H9 (cell line): ENCODE measurements around the gene RTN4R. TPM values are rescaled to one million over a fixed set of nuclear protein-coding genes. Genes with fewer than 3 reads are reported as not detected.
"Not testable (repeated sequence)": the region's sequence is repeated elsewhere in the genome, so short reads cannot be mapped to it uniquely, and the experiment has no call there.

Source experiments
- DNase-seq: peaks from one replicate; pipeline ENCODE4 v3.0.0-alpha.2; 2017
- H2AFZ ChIP-seq: one replicate; pipeline ENCODE4 v1.6.1; 2013; ENCODE audit warnings: mild to moderate bottlenecking, low read length, control low read depth, moderate library complexity
- H2AK5ac ChIP-seq: 2 replicates; pipeline ENCODE4 v1.6.1; 2013; ENCODE audit warnings: low read length, control low read depth, mixed read lengths; ENCODE audit not compliant: insufficient read length
- H2BK120ac ChIP-seq: one replicate; pipeline ENCODE4 v1.6.1; 2013; ENCODE audit warnings: low read depth, mild to moderate bottlenecking, low read length, control low read depth, inconsistent platforms; ENCODE audit not compliant: poor library complexity, severe bottlenecking
- H2BK12ac ChIP-seq: 2 replicates; pipeline ENCODE4 v1.6.1; 2013; ENCODE audit warnings: low read length, control low read depth, mixed read lengths, low read depth; ENCODE audit not compliant: insufficient read length
- H2BK15ac ChIP-seq: 2 replicates; pipeline ENCODE4 v1.6.1; 2013; ENCODE audit warnings: low read depth, low read length, control low read depth
- H2BK20ac ChIP-seq: one replicate; pipeline ENCODE4 v1.6.1; 2013; ENCODE audit warnings: low read depth, mild to moderate bottlenecking, low read length, control low read depth, inconsistent platforms; ENCODE audit not compliant: poor library complexity, severe bottlenecking
- H2BK5ac ChIP-seq: 2 replicates; pipeline ENCODE4 v1.6.1; 2013; ENCODE audit warnings: low read length, control low read depth, mixed read lengths; ENCODE audit not compliant: insufficient read length
- H3K14ac ChIP-seq: 2 replicates; pipeline ENCODE4 v1.6.1; 2013; ENCODE audit warnings: low read length, control low read depth; ENCODE audit not compliant: insufficient read depth
- H3K18ac ChIP-seq: 2 replicates; pipeline ENCODE4 v1.6.1; 2013; ENCODE audit warnings: low read depth, mild to moderate bottlenecking, mixed read lengths, low read length, control low read depth; ENCODE audit not compliant: insufficient read length
- H3K23ac ChIP-seq: 2 replicates; pipeline ENCODE4 v1.6.1; 2013; ENCODE audit warnings: low read length, control low read depth, mixed read lengths, low read depth; ENCODE audit not compliant: insufficient read length
- H3K23me2 ChIP-seq: 2 replicates; pipeline ENCODE4 v1.6.1; 2013; ENCODE audit warnings: low read depth, mild to moderate bottlenecking, mixed read lengths, low read length, control low read depth; ENCODE audit not compliant: insufficient read length, poor library complexity, severe bottlenecking
- H3K27ac ChIP-seq: 2 replicates; pipeline ENCODE4 v1.5.1; 2013; ENCODE audit warnings: low read length, control low read depth, mixed read lengths, low read depth; ENCODE audit not compliant: insufficient read length
- H3K27me3 ChIP-seq: 2 replicates; pipeline ENCODE4 v1.6.1; 2013; ENCODE audit warnings: low read length, control low read depth, inconsistent platforms; ENCODE audit not compliant: insufficient read depth
- H3K4ac ChIP-seq: 2 replicates; pipeline ENCODE4 v1.6.1; 2013; ENCODE audit warnings: low read depth, mild to moderate bottlenecking, control low read depth, inconsistent platforms, low read length, moderate library complexity
- H3K4me1 ChIP-seq: 2 replicates; pipeline ENCODE4 v1.6.1; 2013; ENCODE audit warnings: low read length, control low read depth, inconsistent platforms; ENCODE audit not compliant: insufficient read depth
- H3K4me2 ChIP-seq: 2 replicates; pipeline ENCODE4 v1.6.1; 2013; ENCODE audit warnings: low read length, control low read depth, mixed read lengths; ENCODE audit not compliant: insufficient read length, insufficient read depth
- H3K56ac ChIP-seq: 2 replicates; pipeline ENCODE4 v1.6.1; 2013; ENCODE audit warnings: low read depth, mild to moderate bottlenecking, mixed read lengths, low read length, control low read depth; ENCODE audit not compliant: insufficient read length
- H3K79me1 ChIP-seq: 2 replicates; pipeline ENCODE4 v1.6.1; 2013; ENCODE audit warnings: low read depth, mild to moderate bottlenecking, moderate library complexity, low read length, control low read depth, inconsistent platforms; ENCODE audit not compliant: insufficient read depth, poor library complexity, severe bottlenecking
- H3K79me2 ChIP-seq: 2 replicates; pipeline ENCODE4 v1.6.1; 2013; ENCODE audit warnings: low read length, control low read depth, inconsistent platforms; ENCODE audit not compliant: insufficient read depth
- H3K9ac ChIP-seq: 2 replicates; pipeline ENCODE4 v1.6.1; 2013; ENCODE audit warnings: low read length, control low read depth, mixed read lengths; ENCODE audit not compliant: insufficient read length; ENCODE audit errors: extremely low read depth
- H3K9me3 ChIP-seq: one replicate; pipeline ENCODE4 v1.6.1; 2013; ENCODE audit warnings: low read depth, low read length, inconsistent platforms; ENCODE audit not compliant: control insufficient read depth
- H3T11ph ChIP-seq: one replicate; pipeline ENCODE4 v1.6.1; 2013; ENCODE audit warnings: mild to moderate bottlenecking, low read length, control low read depth, inconsistent platforms
- H4K20me1 ChIP-seq: one replicate; pipeline ENCODE4 v1.6.1; 2013; ENCODE audit not compliant: control insufficient read depth, insufficient read length, insufficient read depth
- H4K5ac ChIP-seq: 2 replicates; pipeline ENCODE4 v1.6.1; 2013; ENCODE audit warnings: low read depth, mild to moderate bottlenecking, mixed read lengths, low read length, control low read depth; ENCODE audit not compliant: insufficient read length
- H4K8ac ChIP-seq: replicated peaks from 2 replicates; pipeline ENCODE4 v1.6.1; 2013; ENCODE audit warnings: low read length, control low read depth, mixed read lengths, low read depth; ENCODE audit not compliant: insufficient read length
- H4K91ac ChIP-seq: 2 replicates; pipeline ENCODE4 v1.6.1; 2013; ENCODE audit warnings: low read depth, mild to moderate bottlenecking, moderate library complexity, mixed read lengths, low read length, control low read depth; ENCODE audit not compliant: insufficient read length
- H3K27ac Mint-ChIP-seq, 3 experiments: 2 replicates in 2 of 3; 3 replicates in 1 of 3; pipeline ENCODE4 v1.8.0; 2020 to 2021; ENCODE audit warnings: mixed read lengths in 3 of 3, mild to moderate bottlenecking in 1 of 3, moderate library complexity in 1 of 3
- H3K27me3 Mint-ChIP-seq: 2 replicates; pipeline ENCODE4 v1.8.0; 2021; ENCODE audit warnings: low read depth, mild to moderate bottlenecking, moderate library complexity, mixed read lengths
- H3K36me3 Mint-ChIP-seq, 3 experiments: 2 replicates in 2 of 3; 3 replicates in 1 of 3; pipeline ENCODE4 v1.8.0; 2020 to 2021; ENCODE audit warnings: low read depth in 3 of 3, mixed read lengths in 3 of 3; ENCODE audit not compliant: insufficient read depth in 1 of 3
- H3K4me1 Mint-ChIP-seq, 2 experiments: 2 replicates each; pipeline ENCODE4 v1.8.0; 2020; ENCODE audit warnings: mixed read lengths in 2 of 2
- H3K4me3 Mint-ChIP-seq, 2 experiments: 2 replicates in 1 of 2; 3 replicates in 1 of 2; pipeline ENCODE4 v1.8.0; 2020 to 2021; ENCODE audit warnings: mild to moderate bottlenecking in 2 of 2, mixed read lengths in 2 of 2, moderate library complexity in 1 of 2
- H3K9me3 Mint-ChIP-seq, 2 experiments: 2 replicates in 1 of 2; 3 replicates in 1 of 2; pipeline ENCODE4 v1.8.0; 2020; ENCODE audit warnings: mild to moderate bottlenecking in 2 of 2, mixed read lengths in 2 of 2, moderate library complexity in 1 of 2
- CTCF ChIP-seq: fragments of 200-600 bp; sonication (generic); conservative IDR thresholded peaks from 3 replicates; pipeline ENCODE4 v1.8.0; 2021; ENCODE audit warnings: antibody characterized with exemption, mild to moderate bottlenecking
- WGBS: extraction: QIAGEN DNeasy Blood & Tissue Kit; methylation state at CpG from one replicate; pipeline ENCODE4 v1.1.7; 2013; ENCODE audit warnings: missing lambda C conversion rate, low lambda C conversion rate, mixed read lengths; ENCODE audit not compliant: insufficient read length; ENCODE audit errors: extremely low coverage; 5-methylcytosine and 5-hydroxymethylcytosine counted together
- total RNA-seq: library from RNA; stranded (reverse); gene quantifications from 2 replicates; pipeline ENCODE4 v1.2.1, GENCODE V29; 2021

The RTN4R gene
- total RNA-seq, 1 experiment from 2014 or later, result 19.0 TPM

- Mint-ChIP-seq H3K9me3 (no peaks in the 10 kb centered on the region), H3K27me3 (peaks cover 2% of the 10 kb centered on the region), H3K36me3 (no peaks in the 10 kb centered on the region; a peak in 1 of 7 replicates), H3K27ac (no peak overlapping the region), H3K4me3 (no peak overlapping the region), H3K4me1 (peaks cover 10 to 27% of the 10 kb centered on the region in 2 experiments)
- no peak overlapping the region for H3K14ac ChIP-seq
- H3K56ac ChIP-seq, result no peak overlapping the region
- H4K8ac ChIP-seq, result no peak overlapping the region
- no peak overlapping the region for H2BK20ac ChIP-seq
- H3K23ac ChIP-seq, result no peak overlapping the region
- H4K5ac ChIP-seq, result no peak overlapping the region
- H2AFZ ChIP-seq, result no peak overlapping the region
- no peak overlapping the region for H2BK15ac ChIP-seq
- WGBS, result no CpG with 5 or more reads among the region's 14 CpGs
- no peak overlapping the region for H2BK120ac ChIP-seq
- H4K20me1 ChIP-seq, result no peaks in the 10 kb centered on the region
- no peaks in the 10 kb centered on the region for H3K9me3 ChIP-seq
- H2BK12ac ChIP-seq, result no peak overlapping the region
- no peak overlapping the region for H2AK5ac ChIP-seq
- no peak for TF ChIP-seq CTCF
- H4K91ac ChIP-seq, result no peak overlapping the region
- H3K23me2 ChIP-seq, result peaks cover 13% of the 10 kb centered on the region
- no peak overlapping the region for H3K4ac ChIP-seq
- no peaks in the 10 kb centered on the region for H3K79me1 ChIP-seq
- H3K79me2 ChIP-seq, result no peaks in the 10 kb centered on the region; the same call in 1 of the 2 replicates
- H2BK5ac ChIP-seq, result no peak overlapping the region
- H3T11ph ChIP-seq, result no peak overlapping the region
- no peaks in the 10 kb centered on the region for H3K4me1 ChIP-seq
- no peaks in the 10 kb centered on the region for H3K27me3 ChIP-seq
- no peak overlapping the region for H3K27ac ChIP-seq
- no peak overlapping the region for H3K4me2 ChIP-seq
- no peak overlapping the region for H3K9ac ChIP-seq
- no peak overlapping the region for H3K18ac ChIP-seq
- no peak for DNase-seq
These were observed 3.2 kb upstream of the RTN4R start for GRCh38 chr22:20271114-20271994.

- not testable (repeated sequence) for H3K14ac ChIP-seq, H2AFZ ChIP-seq, H3K27ac Mint-ChIP-seq, H3K9ac ChIP-seq, H3K27ac ChIP-seq, H3K79me2 ChIP-seq, H3K79me1 ChIP-seq, H3K4me2 ChIP-seq, H3K36me3 Mint-ChIP-seq, H3K18ac ChIP-seq, H2BK120ac ChIP-seq, H3K9me3 Mint-ChIP-seq, H3K4me3 Mint-ChIP-seq, H3K4me1 ChIP-seq, H3K27me3 Mint-ChIP-seq, H3K27me3 ChIP-seq, H2BK12ac ChIP-seq, H4K5ac ChIP-seq, H4K20me1 ChIP-seq, H4K91ac ChIP-seq, H2BK20ac ChIP-seq, H2BK15ac ChIP-seq, H3K4ac ChIP-seq, H3K56ac ChIP-seq, H4K8ac ChIP-seq, H2AK5ac ChIP-seq, H3K9me3 ChIP-seq, H3K23ac ChIP-seq, H2BK5ac ChIP-seq, H3T11ph ChIP-seq
- H3K4me1 Mint-ChIP-seq, result peaks cover 10 to 21% of the 10 kb centered on the region in 2 experiments
- peaks cover 13% of the 10 kb centered on the region for H3K23me2 ChIP-seq
- no CpG with 5 or more reads among the region's 23 CpGs for WGBS
- DNase-seq, result peak; percentile 50
These were observed 2.3 kb upstream of the RTN4R start for GRCh38 chr22:20270190-20271113.
